NCI-H2029 (cell line): ENCODE results near the gene ERMARD.

Experiments
- DNase-seq: peaks from one replicate; lab custom pipeline; 2025; lab: John Stamatoyannopoulos, UW

The ERMARD gene

DNA sequence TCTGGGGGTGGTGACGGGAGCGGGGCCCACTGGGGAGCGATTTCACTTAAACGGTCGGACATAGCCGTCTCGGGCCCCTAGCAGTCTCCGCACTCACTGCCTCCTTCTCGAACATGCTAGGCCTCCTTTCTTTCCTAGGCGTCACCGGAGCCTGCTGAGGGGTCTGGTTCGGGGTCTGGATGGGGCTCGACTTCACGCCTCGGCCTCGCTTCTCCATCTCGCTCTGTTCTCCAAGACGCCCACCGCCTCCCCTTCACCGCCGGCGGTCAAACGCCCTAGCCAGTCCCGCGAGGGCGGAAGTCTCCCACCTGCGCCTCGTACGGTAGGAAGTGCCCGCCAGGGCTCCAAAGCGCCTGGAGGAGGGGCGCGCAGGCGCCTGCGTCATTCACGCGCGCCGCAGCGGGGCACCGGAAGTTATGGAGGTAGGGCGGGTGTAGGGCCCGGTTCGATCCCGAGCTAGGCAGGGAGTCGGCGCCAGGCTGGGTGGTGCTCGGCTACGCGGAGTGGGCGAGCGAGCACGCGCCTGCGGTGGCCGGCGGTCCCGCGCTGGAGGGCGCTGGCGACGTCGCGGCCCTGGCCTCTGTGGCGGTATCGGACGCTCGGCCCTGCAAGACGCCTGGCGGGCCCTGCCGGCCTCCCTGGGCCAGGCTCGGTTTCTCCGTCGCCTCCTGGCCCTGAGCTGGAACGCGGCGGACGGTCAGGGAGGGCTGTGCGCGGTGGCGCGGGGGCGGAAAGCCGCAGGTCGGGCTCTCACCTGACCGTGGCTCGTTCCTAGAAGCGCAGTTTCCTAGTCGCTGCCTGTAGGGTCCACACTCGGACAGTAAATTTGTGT lies at the start of gene ERMARD, which contains the start of gene DYNLT2:
ERMARD (plus strand) TSS at position 381 of the 832 bp plus-strand sequence; CDS start at position 417, 36 bp downstream.
DYNLT2 (minus strand) TSS at position 331 of the 832 bp plus-strand sequence; CDS start at position 217, 114 bp downstream.
- DNase-seq: peak; percentile 93

DNA sequence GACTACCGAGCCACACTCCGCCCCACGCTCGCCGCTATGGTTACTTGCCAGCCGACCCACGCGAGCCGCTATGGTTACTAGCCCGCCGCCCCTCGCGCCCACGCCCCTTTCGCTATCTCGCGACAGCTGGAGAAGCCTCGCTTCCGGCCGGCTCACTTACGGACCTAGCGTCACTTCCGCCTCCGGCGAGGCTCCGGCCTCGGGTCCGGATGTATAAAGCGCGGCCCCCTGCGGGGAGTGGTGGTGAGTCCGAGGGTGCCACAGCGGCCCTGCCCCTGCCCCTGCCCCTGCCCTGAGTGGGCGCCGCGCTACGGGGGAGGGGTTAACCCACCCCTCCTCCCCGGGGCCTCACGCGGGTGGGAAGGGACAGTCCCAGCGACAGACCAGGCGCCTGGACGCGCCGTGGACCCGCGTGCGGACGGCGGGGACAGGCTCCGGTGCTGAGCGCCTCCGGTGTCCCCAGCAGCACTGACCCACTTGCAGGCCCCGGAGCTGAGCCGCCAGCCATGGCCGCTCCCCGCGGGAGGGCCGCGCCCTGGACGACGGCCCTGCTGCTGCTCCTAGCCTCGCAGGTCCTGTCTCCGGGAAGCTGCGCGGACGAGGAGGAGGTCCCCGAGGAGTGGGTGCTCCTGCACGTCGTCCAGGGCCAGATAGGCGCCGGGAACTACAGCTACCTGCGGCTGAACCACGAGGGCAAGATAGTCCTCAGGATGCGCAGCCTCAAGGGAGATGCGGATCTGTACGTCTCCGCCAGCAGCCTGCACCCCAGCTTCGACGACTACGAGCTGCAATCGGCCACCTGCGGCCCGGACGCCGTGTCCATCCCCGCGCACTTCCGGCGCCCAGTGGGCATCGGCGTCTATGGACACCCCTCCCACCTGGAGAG lies 49.2 kb upstream of the ERMARD start, which contains the start of the genes C6orf120 and WDR27:
C6orf120 (plus strand) TSS at position 173 of the 886 bp plus-strand sequence; CDS start at position 507, 334 bp downstream.
WDR27 (minus strand) TSS at position 76 of the 886 bp plus-strand sequence. CDS start 13,024 bp downstream, outside the sequence.
- peak; percentile 97 for DNase-seq

DNA sequence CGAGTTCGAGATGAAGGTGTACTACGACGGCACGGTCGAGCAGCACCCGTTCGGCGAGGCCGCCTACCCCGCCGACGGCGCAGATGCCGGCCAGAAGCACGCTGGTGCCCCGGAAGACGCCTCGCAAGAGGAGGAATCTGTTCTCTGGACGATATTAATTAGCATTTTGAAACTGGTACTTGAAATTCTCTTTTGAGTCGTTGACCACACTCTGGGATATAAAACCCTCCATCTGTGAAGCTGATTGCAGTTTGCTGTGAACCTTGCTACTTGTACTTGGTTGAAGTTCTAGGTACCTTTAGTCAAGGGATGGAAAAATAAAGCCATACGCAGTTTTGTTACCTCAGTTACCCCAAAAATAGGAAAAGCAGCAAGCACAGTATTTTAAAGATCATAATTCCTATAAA lies 48.6 kb upstream of the ERMARD start:
- DNase-seq: no peak

DNA sequence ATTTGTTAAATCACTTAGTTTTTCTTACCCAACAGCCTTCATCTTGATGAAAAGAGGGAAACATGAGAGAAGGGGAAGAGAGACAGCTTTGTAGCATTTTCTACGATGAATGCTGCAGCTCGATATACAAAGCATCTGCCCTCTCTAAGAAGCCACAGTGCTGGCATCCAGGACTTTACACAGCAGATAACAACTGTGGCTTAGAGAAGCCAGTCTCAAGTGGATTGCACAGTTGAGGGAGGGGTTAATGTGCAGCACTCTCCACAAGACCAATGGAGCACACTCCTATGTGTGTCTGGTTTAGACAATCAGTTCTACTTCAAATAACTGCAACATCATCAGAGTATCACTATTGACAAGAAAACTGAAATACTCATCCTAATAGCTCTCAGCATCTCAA lies 43.6 kb upstream of the ERMARD start:
- no peak for DNase-seq

DNA sequence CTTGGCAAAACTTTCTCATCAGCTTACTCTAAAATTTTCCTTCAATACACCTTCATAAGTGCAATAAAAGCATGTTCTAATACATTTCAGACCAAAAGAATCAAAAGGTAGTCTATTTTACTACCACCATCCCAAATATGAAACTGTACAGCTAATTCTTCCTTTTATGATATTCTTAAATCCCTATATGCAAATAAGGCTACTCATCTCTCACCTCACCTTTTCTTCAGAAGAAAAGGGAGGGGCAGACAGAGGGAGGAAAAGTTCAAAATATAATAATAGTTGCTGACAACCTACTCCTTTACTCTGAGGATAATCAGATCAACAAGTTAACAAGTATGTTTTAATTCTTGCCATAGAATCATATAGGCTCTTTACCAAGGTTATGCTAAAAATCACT lies 42.1 kb upstream of the ERMARD start:
- DNase-seq: no peak

DNA sequence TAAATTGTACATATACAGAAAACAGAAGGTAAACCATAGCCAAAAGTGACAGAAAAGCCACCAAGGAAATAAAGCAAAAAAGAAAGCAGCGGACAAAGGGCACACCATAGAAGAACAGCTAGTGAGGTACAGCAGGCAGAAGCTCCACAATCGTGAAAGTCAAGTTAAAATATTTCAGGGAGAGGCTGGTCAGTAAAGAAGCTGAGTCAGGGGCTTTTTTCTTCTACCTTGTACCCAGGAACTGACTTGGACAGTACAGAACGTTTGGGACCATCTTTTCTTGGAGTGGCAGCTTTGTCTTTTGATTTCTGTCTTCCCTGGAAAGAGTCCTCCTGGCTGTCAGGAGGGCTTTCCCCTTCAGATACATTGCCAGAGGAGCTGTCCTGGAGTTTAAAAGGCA lies 41.4 kb upstream of the ERMARD start:
- DNase-seq: no peak

DNA sequence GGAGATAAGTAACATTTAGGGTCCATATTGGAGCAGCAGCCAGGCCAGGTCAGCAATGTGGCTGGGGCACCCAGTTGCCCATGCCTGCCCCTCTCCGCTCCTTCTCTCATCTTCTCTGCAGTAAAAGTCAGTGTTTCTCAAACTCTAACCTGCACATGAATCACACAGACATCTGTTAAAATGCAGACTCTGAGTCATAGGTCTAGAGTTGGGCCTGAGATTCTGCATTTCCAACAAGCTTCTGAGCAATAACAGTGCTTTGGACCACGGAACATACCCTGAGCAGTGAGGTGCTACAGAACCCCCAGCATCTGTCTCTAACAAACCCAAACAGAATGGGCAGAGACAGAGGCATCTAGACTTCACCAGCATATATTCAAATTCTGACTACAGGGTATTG lies 37.2 kb upstream of the ERMARD start:
- DNase-seq: no peak

DNA sequence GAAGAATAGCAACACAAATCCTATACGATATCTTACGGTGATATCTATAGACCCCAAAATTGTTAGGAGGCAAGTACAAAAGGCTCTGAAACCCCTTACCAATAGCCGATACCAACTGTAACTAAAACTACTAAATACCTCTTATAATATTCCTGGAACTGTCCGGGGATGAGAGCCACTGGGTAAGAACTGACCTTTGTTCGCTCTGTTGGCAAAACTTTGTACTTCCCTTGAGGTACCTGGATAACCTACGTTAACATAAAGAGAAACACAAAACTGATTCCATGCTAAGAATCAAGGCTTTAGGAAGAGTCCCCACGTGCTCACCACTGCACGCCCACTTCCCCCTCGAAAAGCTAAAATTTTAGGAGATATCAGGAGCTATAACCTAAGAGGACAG lies 36.8 kb upstream of the ERMARD start:
- no peak for DNase-seq

DNA sequence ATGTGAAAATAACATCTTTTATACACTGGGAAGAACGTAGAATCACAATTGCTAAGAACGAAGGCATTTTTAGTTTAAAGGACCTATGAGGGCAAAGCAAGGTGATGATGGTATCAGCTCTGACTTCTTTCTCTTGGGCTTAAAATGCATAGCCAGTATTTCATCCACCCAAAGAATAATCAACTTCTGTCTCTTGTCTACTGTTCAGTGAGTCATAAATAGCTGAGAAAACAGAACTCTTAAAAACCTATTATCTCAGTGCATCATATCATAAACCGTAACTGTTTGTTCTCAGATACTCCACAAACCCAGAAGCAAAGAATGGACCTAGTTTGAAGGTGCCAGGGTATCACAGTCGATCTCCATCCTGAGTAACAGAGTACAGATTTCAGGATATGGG lies 32.3 kb upstream of the ERMARD start:
- DNase-seq: no peak

DNA sequence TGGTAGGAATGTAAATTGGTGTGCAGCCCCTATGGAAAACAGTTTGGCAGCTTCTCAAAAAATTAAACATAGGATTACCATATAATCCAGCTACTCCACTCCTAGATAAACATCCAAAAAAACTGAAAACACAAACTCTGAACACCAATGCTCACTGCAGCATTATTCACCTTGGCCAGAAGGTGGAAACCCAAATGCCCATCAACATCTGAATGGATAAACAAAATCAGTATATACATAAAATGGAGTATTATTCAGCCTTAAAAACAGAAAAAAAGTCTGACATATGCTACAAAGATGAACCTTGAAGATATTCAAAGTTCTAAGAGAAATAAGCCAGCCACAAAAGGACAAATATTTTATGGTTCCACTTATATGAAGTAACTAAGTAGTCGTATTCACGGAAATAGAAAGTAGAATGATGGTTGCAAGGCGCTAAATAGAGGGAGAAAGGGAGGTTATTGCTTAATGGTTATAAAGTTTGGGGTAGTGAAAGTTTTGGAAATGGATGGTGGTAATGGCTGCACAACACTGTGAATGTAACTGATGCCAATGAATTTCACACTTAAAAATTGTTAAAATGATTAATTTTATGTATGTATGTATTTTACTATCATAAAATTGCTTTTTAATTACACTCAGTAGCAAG lies 31.1 kb upstream of the ERMARD start:
- no peak for DNase-seq

DNA sequence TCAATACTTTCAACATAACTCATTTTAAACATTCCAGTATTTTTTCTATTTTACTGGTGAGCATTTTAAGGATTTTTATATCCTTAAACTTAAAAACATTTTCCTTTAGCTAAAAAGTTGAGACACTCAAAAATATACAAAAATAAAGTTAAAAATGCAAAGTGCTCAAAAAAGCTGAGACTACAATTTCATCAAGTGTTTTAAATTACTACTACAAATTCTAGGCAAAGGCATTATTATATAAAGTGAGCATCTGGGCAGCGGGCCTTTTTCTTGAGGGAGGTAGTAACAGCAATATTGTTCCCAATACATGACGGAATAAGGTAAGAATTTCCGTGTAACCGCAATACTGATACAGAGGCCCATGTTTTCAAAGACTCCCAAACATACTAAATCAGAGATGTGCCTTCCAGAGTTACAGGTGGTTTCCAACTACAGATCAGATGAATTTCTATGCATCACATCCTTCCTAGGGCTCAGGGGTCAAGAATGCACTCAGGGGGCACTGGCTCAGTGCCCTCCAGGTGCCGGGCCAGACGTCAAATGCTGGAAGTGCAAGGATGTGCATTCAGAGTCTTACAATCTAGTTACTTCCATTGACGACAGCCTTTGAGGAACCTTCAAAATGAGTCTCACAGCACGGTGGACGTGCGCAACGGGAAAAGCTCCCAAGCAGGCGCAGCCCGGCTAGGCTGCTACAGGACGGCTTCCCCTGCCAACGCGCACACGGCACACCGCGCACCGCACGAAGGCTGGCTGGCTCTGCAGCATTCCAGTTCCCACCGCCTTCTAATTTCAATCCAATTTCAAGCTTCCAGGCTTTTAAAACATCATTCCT lies 28.8 kb upstream of the ERMARD start:
- peak; percentile 47 for DNase-seq

DNA sequence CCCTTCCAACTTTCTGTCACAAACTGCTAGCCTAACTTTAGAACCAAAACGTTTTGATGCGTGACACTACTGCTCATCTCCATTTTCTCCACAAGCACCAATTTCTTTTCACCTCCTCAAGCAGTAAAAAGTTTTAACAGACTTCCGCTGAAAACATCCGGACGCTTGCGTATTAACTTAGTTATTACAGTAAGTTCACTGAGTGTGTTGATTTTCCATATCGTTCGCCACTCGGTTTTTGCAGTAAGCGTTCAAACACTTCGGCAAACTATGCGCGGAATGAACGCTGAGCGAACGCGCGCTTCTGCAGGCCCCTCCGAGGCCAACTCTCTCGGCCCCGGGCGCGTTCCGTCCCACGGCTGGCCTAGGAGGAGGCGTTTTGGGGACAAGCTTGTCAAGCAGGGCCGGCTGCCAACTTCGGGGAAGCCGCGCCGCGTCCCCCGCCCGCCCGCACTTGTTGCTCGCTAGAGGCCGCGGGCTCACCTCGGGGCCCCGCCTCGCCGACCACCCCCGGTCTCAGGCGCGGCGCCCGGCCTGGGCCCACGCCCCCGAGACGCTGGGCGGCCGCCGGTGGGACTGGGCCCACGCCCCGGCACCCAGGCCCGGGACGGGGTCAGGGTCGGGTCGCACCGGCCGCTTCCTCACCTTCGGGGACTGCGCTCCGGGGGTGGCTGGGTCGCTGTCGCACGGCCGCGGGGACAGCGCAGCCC lies 28.1 kb upstream of the ERMARD start:
- no peak for DNase-seq

DNA sequence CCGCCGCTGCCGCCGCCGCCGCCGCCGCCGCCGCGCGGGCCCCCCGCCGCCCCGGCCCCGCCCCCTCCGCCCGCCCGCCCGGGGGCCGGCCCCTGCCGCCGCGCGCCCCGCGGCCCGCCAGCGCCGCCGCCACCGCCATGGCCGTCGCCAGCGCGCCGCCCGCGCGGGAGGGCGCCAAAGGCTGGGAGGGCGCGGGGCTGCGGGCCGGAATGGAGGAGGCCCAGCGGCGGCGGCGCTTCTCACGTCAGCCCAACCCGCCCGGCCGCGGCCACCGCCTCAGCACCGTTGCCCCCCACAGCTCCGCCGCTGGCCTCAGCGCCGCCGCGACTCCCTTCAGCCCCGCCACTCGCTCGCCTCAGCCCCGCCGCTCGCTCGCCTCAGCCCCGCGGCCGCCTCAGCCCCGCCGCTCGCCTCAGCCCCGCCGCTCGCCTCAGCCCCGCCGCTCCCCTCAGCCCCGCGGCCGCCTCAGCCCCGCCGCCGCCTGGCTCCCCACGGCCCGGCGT lies 27.4 kb upstream of the ERMARD start:
- DNase-seq: peak; percentile 10

DNA sequence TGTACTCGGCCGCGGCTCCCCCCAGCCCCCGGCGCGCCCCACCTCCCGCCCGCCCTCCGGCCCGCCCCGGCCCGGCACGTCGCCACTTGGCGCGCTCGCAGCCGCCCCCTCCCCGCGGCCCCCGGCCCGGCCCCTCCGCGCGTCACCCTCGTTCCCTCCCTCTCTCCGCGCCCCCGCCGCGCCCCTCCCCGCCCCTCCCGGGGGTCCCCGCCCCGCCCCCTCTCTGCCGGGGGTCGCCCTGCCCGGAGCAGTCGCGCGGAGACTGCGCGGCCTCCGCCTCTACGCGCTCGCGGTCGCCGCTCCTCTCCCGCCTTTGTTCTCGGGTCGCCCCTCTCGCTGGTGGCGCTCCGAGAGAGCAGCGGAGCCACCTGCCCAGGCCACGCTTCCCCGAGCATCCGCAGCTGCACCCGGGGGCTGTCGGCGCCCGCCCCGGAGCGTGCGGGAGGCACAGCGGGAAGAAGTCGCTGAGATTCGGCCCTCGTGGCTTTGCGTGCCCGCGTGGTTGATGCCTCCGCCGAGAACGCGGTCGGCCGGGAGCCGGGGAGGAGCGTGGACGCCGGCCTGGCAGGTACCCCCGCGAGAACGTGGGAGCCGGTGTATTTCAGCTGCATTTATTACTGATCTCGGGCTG lies 26.8 kb upstream of the ERMARD start, which contains the start of gene PHF10:
PHF10 (minus strand) TSS at position 7 of the 631 bp plus-strand sequence. CDS start 569 bp downstream, outside the sequence.
- peak; percentile 43 for DNase-seq

DNA sequence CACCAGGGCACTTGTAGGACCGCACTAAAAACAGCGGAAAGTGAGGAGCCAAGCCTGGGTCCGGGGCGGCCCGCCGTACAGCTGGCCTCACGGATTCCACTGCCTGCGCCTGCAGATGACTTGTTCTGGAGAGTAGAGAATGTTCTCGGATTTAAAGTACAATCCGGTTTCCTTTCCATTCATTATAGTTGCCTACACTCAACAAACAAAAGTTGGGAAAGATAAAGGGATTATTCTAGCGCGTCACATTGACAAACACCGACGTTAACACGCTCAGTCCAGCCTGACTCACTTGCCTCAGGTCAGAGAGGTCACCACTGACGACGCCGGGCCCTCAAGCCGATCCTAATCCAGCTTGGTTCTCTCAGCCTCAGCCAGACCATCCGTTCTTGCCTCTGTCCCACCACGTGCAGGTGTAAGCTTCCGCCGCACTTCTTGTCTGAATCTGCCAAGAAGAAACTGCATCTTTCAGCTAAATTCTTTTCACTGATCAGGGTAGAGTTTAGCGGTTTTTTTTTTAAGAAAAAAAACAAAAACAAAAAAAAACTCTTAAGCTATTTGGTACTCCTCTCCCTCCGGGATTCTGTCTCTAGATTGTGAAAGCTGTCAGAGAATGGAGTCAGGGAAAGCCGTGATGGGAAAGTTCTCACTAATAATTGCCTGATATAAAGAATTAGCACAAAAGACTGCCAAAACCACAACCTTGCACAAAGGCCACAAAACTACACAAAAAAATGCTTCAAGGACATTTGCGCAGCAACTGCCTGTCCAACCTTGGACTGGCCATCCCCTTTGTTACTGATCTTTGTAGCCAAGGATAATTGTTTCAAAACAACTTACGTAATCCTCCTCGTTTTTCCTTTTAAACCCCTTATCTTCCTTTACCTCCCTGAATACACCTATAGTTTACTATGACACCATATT lies 26.0 kb upstream of the ERMARD start:
- no peak for DNase-seq

DNA sequence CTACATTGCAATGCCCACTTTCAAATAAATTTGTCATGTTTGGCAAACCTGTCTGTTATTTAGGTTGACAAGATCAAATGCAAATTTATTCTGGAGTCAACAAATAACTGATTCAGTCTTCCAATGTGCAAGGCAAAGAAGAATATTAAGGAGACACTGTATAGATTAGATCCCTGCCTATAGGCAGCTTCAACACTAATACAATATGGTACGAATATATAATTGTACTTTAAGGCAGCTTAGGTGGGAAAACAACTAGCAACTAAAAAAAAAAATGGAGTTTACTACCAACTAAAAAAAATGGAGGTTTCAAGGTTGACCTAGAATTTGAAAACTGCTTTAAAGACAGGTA lies 25.4 kb upstream of the ERMARD start:
- no peak for DNase-seq

DNA sequence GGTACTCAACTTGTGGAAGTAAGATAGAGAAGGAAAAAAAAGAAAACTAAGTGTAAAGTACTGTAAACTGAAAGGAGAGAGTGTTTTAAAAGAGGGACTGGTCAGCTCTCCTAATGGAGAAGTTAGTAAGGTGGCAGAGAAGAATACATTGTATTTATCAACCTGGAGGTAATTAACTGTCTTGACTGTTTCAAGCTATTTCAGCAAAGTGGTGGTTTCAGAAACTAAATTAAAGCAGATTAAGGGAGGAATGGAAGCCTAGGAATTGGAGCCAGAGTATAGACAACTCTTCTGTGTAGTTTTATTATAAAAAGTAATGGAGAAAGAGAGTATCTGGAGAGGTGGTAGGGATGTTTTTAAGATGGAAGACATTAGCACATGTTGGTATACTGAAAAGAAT lies 24.5 kb upstream of the ERMARD start:
- no peak for DNase-seq

DNA sequence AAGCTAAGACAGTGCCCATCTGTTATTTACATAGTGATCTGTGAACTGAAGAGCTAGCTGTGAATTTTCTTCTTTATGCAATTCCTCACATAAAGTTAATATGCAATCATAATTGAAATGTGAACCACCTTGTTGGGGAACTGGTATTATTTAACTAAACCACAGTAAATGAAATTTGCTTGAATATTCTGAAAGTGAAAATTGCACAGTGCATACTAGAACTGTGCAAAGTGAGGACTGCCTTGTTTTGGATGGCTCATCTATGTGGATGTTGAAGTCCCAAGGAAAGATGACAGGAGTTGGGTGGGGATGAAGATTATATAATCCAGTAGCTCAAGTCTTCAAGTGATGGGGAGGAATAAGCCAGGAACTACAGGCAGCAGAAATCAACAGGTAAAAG lies 21.5 kb upstream of the ERMARD start:
- DNase-seq: no peak
